HCT116 (cell line): Measurements from ENCODE around the gene NTN5. TPM values are rescaled to one million over a fixed set of nuclear protein-coding genes. Genes with fewer than 3 reads are reported as not detected.

ENCODE experiments used
- ATAC-seq: fragments of 200-7000 bp; cut with Tn5 transposase; 2 replicates; pipeline ENCODE4 v1.9.1; 2020; ENCODE audit warnings: mild to moderate bottlenecking, moderate library complexity
- BruUV-seq: library from RNA; stranded (reverse); fragments of 400-500 nt; replicated peaks from 2 replicates; lab custom pipeline; 2021; lab: Mats Ljungman, UMichigan
- CTCF ChIA-PET: fragments of 300-600 bp; sonication (Branson Sonifier 250); formaldehyde crosslinking; loops from one replicate; lab custom pipeline; 2021; ENCODE audit warnings: antibody characterized with exemption; lab: Charles Lee
- POLR2A ChIA-PET: fragments of 300-600, 350-600 bp; sonication (Branson Sonifier 250); formaldehyde crosslinking; loops from one replicate; lab custom pipeline; 2021; ENCODE audit warnings: antibody characterized with exemption; lab: Charles Lee
- RAD21 ChIA-PET, 2 experiments: fragments of 300-600 bp; sonication (Branson Sonifier 250); formaldehyde crosslinking; loops; one replicate each; lab custom pipeline; 2023; ENCODE audit warnings: low total read pairs in 2 of 2; ENCODE audit not compliant: uncharacterized antibody in 2 of 2, unreplicated experiment in 2 of 2, low non-redundant PET in 1 of 2; lab: Charles Lee
- DNase-seq: peaks from one replicate; pipeline ENCODE4 v3.0.0-alpha.2; 2010; ENCODE audit warnings: low read depth, low spot score
- H2AFZ ChIP-seq: fragments of 200-600 bp; shearing (Covaris generic), sonication (generic); 2 replicates; pipeline ENCODE4 v1.6.1; 2017; ENCODE audit warnings: low read depth, mixed run types, mixed read lengths, antibody characterized with exemption, low read length; ENCODE audit not compliant: poor library complexity, severe bottlenecking
- H3K27ac ChIP-seq: 2 replicates; pipeline ENCODE4 v1.5.1; 2012; ENCODE audit warnings: low read depth, low read length
- H3K27me3 ChIP-seq: fragments of 200-600 bp; sonication (generic); 2 replicates; pipeline ENCODE4 v1.6.1; 2016; ENCODE audit warnings: mixed run types, low read length, mixed read lengths; ENCODE audit not compliant: insufficient read depth
- H3K36me3 ChIP-seq, 2 experiments: fragments of 200-500 bp in 1 of 2; fragments of 200-600 bp in 1 of 2; sonication (Bioruptor generic) in 1 of 2; sonication (generic) in 1 of 2; 2 replicates each; pipeline versions ENCODE4 v1.5.1 to v1.6.1; 2014 to 2016; ENCODE audit warnings: low read length in 2 of 2, inconsistent platforms in 1 of 2, mixed read lengths in 1 of 2, mixed run types in 1 of 2; ENCODE audit not compliant: insufficient read depth in 2 of 2, control insufficient read depth in 1 of 2
- H3K4me1 ChIP-seq, 2 experiments: fragments of 200-600 bp in 1 of 2; sonication (generic) in 1 of 2; 2 replicates each; pipeline versions ENCODE4 v1.5.1 to v1.6.1; 2012 to 2017; ENCODE audit warnings: low read length in 2 of 2, inconsistent platforms in 1 of 2, mild to moderate bottlenecking in 1 of 2, mixed read lengths in 1 of 2, mixed run types in 1 of 2, moderate library complexity in 1 of 2; ENCODE audit not compliant: insufficient read depth in 2 of 2, control insufficient read depth in 1 of 2
- H3K4me2 ChIP-seq: fragments of 200-600 bp; sonication (generic); 2 replicates; pipeline ENCODE4 v1.6.1; 2017; ENCODE audit warnings: mixed run types, low read length, mixed read lengths
- H3K4me3 ChIP-seq, 2 experiments: fragments of 200-600 bp in 1 of 2; sonication (generic) in 1 of 2; replicated peaks in 1 of 2; 2 replicates each; pipeline ENCODE4 v1.5.1; 2011 to 2016; ENCODE audit warnings: low read length in 2 of 2, control low read depth in 1 of 2, low read depth in 1 of 2, mild to moderate bottlenecking in 1 of 2, mixed read lengths in 1 of 2, mixed run types in 1 of 2
- H3K79me2 ChIP-seq: fragments of 200-600 bp; sonication (generic); 2 replicates; pipeline ENCODE4 v1.6.1; 2017; ENCODE audit warnings: mild to moderate bottlenecking, mixed run types, low read length, moderate library complexity, mixed read lengths; ENCODE audit not compliant: insufficient read depth
- H3K9ac ChIP-seq: fragments of 200-600 bp; sonication (generic); 2 replicates; pipeline ENCODE4 v1.6.1; 2016; ENCODE audit warnings: low read length, mixed read lengths
- H3K9me2 ChIP-seq: fragments of 200-600 bp; sonication (generic), shearing (Covaris generic); 2 replicates; pipeline ENCODE4 v1.6.1; 2017; ENCODE audit warnings: mixed run types, mild to moderate bottlenecking, moderate library complexity; ENCODE audit not compliant: insufficient read depth
- H3K9me3 ChIP-seq, 2 experiments: fragments of 200-500 bp in 1 of 2; fragments of 200-600 bp in 1 of 2; sonication (Bioruptor generic) in 1 of 2; sonication (generic) in 1 of 2; 2 replicates each; pipeline ENCODE4 v1.6.1; 2014 to 2017; ENCODE audit warnings: low read length in 2 of 2, mixed read lengths in 2 of 2, inconsistent platforms in 1 of 2, low read depth in 1 of 2, mild to moderate bottlenecking in 1 of 2, mixed run types in 1 of 2, moderate library complexity in 1 of 2; ENCODE audit not compliant: control insufficient read depth in 1 of 2, insufficient read depth in 1 of 2
- H4K20me1 ChIP-seq: fragments of 200-600 bp; sonication (generic), shearing (Covaris generic); 2 replicates; pipeline ENCODE4 v1.6.1; 2017; ENCODE audit warnings: mixed run types, mild to moderate bottlenecking, moderate library complexity; ENCODE audit not compliant: insufficient read depth
- EZH2phosphoT487 ChIP-seq: fragments of 200-600 bp; IDR thresholded peaks from 2 replicates; pipeline ENCODE4 v1.6.1; 2018; ENCODE audit warnings: antibody characterized with exemption, borderline replicate concordance
- FOSL1 ChIP-seq: IDR thresholded peaks from 2 replicates; pipeline ENCODE4 v1.6.1; 2012; ENCODE audit warnings: low read depth
- POLR2A ChIP-seq: IDR thresholded peaks from 2 replicates; pipeline ENCODE4 v1.7.0; 2011; ENCODE audit warnings: borderline replicate concordance; ENCODE audit not compliant: insufficient read depth, insufficient read length; ENCODE audit errors: extremely low read depth
- POLR2AphosphoS5 ChIP-seq: IDR thresholded peaks from 2 replicates; pipeline ENCODE4 v1.6.1; 2011; ENCODE audit warnings: mild to moderate bottlenecking, low read depth, low read length, moderate library complexity
- TCF7L2 ChIP-seq: IDR thresholded peaks from 2 replicates; pipeline ENCODE4 v1.7.0; 2011; ENCODE audit warnings: borderline replicate concordance, inconsistent platforms; ENCODE audit not compliant: insufficient read depth, insufficient read length; ENCODE audit errors: extremely low read depth
- YY1 ChIP-seq: IDR thresholded peaks from 2 replicates; pipeline ENCODE4 v1.6.1; 2011; ENCODE audit warnings: low read length, low read depth, moderate library complexity, mild to moderate bottlenecking; ENCODE audit not compliant: insufficient replicate concordance; ENCODE audit errors: extremely low read depth
- intact Hi-C: fragments of 100-400 bp; cut with micrococcal nuclease; formaldehyde crosslinking; loops from 2 replicates; pipeline ENCODE4 v1.10.0; 2022
- total RNA-seq: library from RNA; stranded (reverse); gene quantifications from one replicate; pipeline ENCODE4 v1.2.1, GENCODE V29; 2021; ENCODE audit not compliant: unreplicated experiment
- TF ChIP-seq, protein P1 (sequence below): IDR thresholded peaks from 2 replicates; pipeline ENCODE4 v1.6.1; 2011; ENCODE audit warnings: mild to moderate bottlenecking, low read length, moderate library complexity; ENCODE audit not compliant: insufficient replicate concordance; ENCODE audit errors: extremely low read depth
- TF ChIP-seq, protein P2 (sequence below): IDR thresholded peaks from 2 replicates; pipeline ENCODE4 v1.6.1; 2012
- TF ChIP-seq, protein P3 (sequence below), 3 experiments: fragments of 200-600 bp in 1 of 3; sonication (generic) in 1 of 3; IDR thresholded peaks in 2 of 3; conservative IDR thresholded peaks in 1 of 3; 2 replicates each; pipeline ENCODE4 v1.5.1; 2012 to 2017; ENCODE audit warnings: low read depth in 2 of 3, low read length in 2 of 3, antibody characterized with exemption in 1 of 3, borderline replicate concordance in 1 of 3, control low read depth in 1 of 3, mild to moderate bottlenecking in 1 of 3, mixed read lengths in 1 of 3, mixed run types in 1 of 3, moderate library complexity in 1 of 3; ENCODE audit not compliant: insufficient read depth in 1 of 3

Gene NTN5
- total RNA-seq, 1 experiment from 2014 or later: 3.1 TPM

DNA sequence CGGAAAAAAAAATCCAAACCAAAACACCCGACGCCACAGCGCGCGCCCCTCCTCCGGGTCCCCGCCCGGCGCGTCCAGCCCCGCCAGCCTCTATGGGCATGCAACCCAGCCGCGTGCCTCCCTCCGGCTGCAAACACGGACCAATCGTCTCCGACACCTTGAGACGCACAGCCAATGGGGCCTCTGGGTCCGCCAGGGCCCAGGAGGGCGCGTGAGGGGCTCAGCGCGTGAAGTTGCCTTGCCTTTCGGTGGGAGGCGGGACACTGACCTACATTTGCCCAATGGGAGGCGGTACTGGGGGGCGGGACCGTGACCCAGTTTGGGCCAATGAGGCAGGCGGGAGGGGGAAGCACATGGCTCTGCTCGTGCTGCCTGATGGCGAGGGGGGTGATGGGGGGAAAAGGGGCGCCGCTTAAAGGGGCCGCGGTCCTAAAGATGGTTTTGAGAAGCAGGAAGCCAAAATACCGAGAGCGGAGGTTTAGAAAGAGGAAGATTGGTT is 35.3 kb downstream of the NTN5 start:
- 0 out of 4 replicates have a peak, but pooled peaks cover 0 to 2% of the 10 kb centered on the region in 2 experiments for H3K36me3 ChIP-seq
- no peaks in the 10 kb centered on the region for H3K9me3 ChIP-seq
- intact Hi-C loops: no loop called here
- ChIA-PET CTCF (interaction anchor here (0.6 kb wide), 1 partner anchor 9 kb away, joined by 5 read pairs; the partner anchor contains the start of gene CA11), RAD21 (no interaction called here), POLR2A (interaction anchor here (0.7 to 2.3 kb wide), 5 partner anchors 9 to 22 kb away, joined by 3 to 16 read pairs (median 4); partner anchors contain the start of genes CA11, RPL18 and SPHK2)
- ATAC-seq (peak; percentile 72), DNase-seq (peak; percentile 99)
- H3K9ac ChIP-seq: peak overlapping the region; percentile 96
- peak overlapping the region; percentile 93 for H3K4me2 ChIP-seq
- H3K27ac ChIP-seq: peak overlapping the region; percentile 95
- H3K79me2 ChIP-seq: peaks cover 18% of the 10 kb centered on the region
- H2AFZ ChIP-seq: no peak overlapping the region
- H3K4me3 ChIP-seq: peak overlapping the region; percentile 57 to 83
- peak; percentile 60 for TF ChIP-seq YY1
- TF ChIP-seq, protein P1, sequence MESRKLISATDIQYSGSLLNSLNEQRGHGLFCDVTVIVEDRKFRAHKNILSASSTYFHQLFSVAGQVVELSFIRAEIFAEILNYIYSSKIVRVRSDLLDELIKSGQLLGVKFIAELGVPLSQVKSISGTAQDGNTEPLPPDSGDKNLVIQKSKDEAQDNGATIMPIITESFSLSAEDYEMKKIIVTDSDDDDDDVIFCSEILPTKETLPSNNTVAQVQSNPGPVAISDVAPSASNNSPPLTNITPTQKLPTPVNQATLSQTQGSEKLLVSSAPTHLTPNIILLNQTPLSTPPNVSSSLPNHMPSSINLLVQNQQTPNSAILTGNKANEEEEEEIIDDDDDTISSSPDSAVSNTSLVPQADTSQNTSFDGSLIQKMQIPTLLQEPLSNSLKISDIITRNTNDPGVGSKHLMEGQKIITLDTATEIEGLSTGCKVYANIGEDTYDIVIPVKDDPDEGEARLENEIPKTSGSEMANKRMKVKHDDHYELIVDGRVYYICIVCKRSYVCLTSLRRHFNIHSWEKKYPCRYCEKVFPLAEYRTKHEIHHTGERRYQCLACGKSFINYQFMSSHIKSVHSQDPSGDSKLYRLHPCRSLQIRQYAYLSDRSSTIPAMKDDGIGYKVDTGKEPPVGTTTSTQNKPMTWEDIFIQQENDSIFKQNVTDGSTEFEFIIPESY: peak; percentile 4
- no peak for TF ChIP-seq POLR2A
- TF ChIP-seq, protein P2, sequence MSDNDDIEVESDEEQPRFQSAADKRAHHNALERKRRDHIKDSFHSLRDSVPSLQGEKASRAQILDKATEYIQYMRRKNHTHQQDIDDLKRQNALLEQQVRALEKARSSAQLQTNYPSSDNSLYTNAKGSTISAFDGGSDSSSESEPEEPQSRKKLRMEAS: no peak
- no peak for TF ChIP-seq EZH2phosphoT487
- peak; percentile 13 for TF ChIP-seq POLR2AphosphoS5
- no peak for TF ChIP-seq FOSL1
- TF ChIP-seq, protein P3, sequence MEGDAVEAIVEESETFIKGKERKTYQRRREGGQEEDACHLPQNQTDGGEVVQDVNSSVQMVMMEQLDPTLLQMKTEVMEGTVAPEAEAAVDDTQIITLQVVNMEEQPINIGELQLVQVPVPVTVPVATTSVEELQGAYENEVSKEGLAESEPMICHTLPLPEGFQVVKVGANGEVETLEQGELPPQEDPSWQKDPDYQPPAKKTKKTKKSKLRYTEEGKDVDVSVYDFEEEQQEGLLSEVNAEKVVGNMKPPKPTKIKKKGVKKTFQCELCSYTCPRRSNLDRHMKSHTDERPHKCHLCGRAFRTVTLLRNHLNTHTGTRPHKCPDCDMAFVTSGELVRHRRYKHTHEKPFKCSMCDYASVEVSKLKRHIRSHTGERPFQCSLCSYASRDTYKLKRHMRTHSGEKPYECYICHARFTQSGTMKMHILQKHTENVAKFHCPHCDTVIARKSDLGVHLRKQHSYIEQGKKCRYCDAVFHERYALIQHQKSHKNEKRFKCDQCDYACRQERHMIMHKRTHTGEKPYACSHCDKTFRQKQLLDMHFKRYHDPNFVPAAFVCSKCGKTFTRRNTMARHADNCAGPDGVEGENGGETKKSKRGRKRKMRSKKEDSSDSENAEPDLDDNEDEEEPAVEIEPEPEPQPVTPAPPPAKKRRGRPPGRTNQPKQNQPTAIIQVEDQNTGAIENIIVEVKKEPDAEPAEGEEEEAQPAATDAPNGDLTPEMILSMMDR (IDR thresholded peaks at IDR 0.05 in 2 of 3, conservative IDR thresholded peaks at IDR 0.05 in 1 of 3; ENCODE audit: borderline replicate concordance in 1 of 3, insufficient read depth in 1 of 3, low read depth in 2 of 3, low read length in 2 of 3): no peak
- TF ChIP-seq TCF7L2: peak; percentile 58
- no peaks in the 10 kb centered on the region for H3K9me2 ChIP-seq
- BruUV-seq: no TSS peak
- no peaks in the 10 kb centered on the region for H4K20me1 ChIP-seq
- H3K4me1 ChIP-seq: peaks cover 29 to 68% of the 10 kb centered on the region in 2 experiments
- no peaks in the 10 kb centered on the region for H3K27me3 ChIP-seq
